ENCODE results near the gene GPBP1L1.

The GPBP1L1 gene

GRCh38 chr1:45668526-45668925 lies 17.8 kb downstream of the GPBP1L1 start:
- DNase-seq: no peak
- no peaks in the 10 kb centered on the region for H3K4me1 ChIP-seq (ENCODE audit: control insufficient read depth, insufficient read depth, low read length, poor library complexity, severe bottlenecking)
- H3K27ac ChIP-seq (ENCODE audit: insufficient read depth, low read length, poor library complexity, severe bottlenecking): no peak overlapping the region

GRCh38 chr1:45667321-45668111 lies 18.8 kb downstream of the GPBP1L1 start:
- no peaks in the 10 kb centered on the region for H3K9me3 ChIP-seq (ENCODE audit: control insufficient read depth, low read length)
- H3K36me3 ChIP-seq (ENCODE audit: control insufficient read depth, insufficient read depth, low read length): no peaks in the 10 kb centered on the region
- no peaks in the 10 kb centered on the region for H3K27me3 ChIP-seq (replicated peaks; ENCODE audit: control insufficient read depth, insufficient read depth, low read length, poor library complexity, severe bottlenecking)
- no peak for DNase-seq
- no peak overlapping the region for H3K27ac ChIP-seq (ENCODE audit: insufficient read depth, low read length, poor library complexity, severe bottlenecking)
- no peak overlapping the region for H3K4me3 ChIP-seq (ENCODE audit: insufficient read depth, low read depth, low read length, poor library complexity, severe bottlenecking)
- H3K4me1 ChIP-seq (ENCODE audit: control insufficient read depth, insufficient read depth, low read length, poor library complexity, severe bottlenecking): no peaks in the 10 kb centered on the region

More at GRCh38 chr1:45668526-45668925, 17.8 kb downstream of the GPBP1L1 start:
- no peaks in the 10 kb centered on the region for H3K36me3 ChIP-seq (ENCODE audit: control insufficient read depth, insufficient read depth, low read length)
- H3K9me3 ChIP-seq (ENCODE audit: control insufficient read depth, low read length): no peaks in the 10 kb centered on the region
- H3K4me3 ChIP-seq (ENCODE audit: insufficient read depth, low read depth, low read length, poor library complexity, severe bottlenecking): no peak overlapping the region
- no peaks in the 10 kb centered on the region for H3K27me3 ChIP-seq (replicated peaks; ENCODE audit: control insufficient read depth, insufficient read depth, low read length, poor library complexity, severe bottlenecking)

- DNase-seq: no peak
These were observed 19.5 kb downstream of the GPBP1L1 start for GRCh38 chr1:45666836-45667235.

GRCh38 chr1:45660336-45660735 lies 26.0 kb downstream of the GPBP1L1 start:
- peaks cover 50% of the 10 kb centered on the region for H3K36me3 ChIP-seq (ENCODE audit: control insufficient read depth, insufficient read depth, low read length)
- H3K27me3 ChIP-seq (replicated peaks; ENCODE audit: control insufficient read depth, insufficient read depth, low read length, poor library complexity, severe bottlenecking): no peaks in the 10 kb centered on the region
- no peak for DNase-seq
- no peak overlapping the region for H3K4me3 ChIP-seq (ENCODE audit: insufficient read depth, low read depth, low read length, poor library complexity, severe bottlenecking)
- no peaks in the 10 kb centered on the region for H3K4me1 ChIP-seq (ENCODE audit: control insufficient read depth, insufficient read depth, low read length, poor library complexity, severe bottlenecking)
- no peak overlapping the region for H3K27ac ChIP-seq (ENCODE audit: insufficient read depth, low read length, poor library complexity, severe bottlenecking)
- H3K9me3 ChIP-seq (ENCODE audit: control insufficient read depth, low read length): no peaks in the 10 kb centered on the region

More at GRCh38 chr1:45666836-45667235, 19.5 kb downstream of the GPBP1L1 start:
- H3K4me3 ChIP-seq (ENCODE audit: insufficient read depth, low read depth, low read length, poor library complexity, severe bottlenecking): no peak overlapping the region
- H3K27me3 ChIP-seq (replicated peaks; ENCODE audit: control insufficient read depth, insufficient read depth, low read length, poor library complexity, severe bottlenecking): no peaks in the 10 kb centered on the region
- H3K4me1 ChIP-seq (ENCODE audit: control insufficient read depth, insufficient read depth, low read length, poor library complexity, severe bottlenecking): no peaks in the 10 kb centered on the region
- H3K9me3 ChIP-seq (ENCODE audit: control insufficient read depth, low read length): no peaks in the 10 kb centered on the region
- H3K36me3 ChIP-seq (ENCODE audit: control insufficient read depth, insufficient read depth, low read length): no peaks in the 10 kb centered on the region
- H3K27ac ChIP-seq (ENCODE audit: insufficient read depth, low read length, poor library complexity, severe bottlenecking): no peak overlapping the region

- no peak overlapping the region for H3K27ac ChIP-seq (ENCODE audit: insufficient read depth, low read length, poor library complexity, severe bottlenecking)
- no peak for DNase-seq
- no peaks in the 10 kb centered on the region for H3K4me1 ChIP-seq (ENCODE audit: control insufficient read depth, insufficient read depth, low read length, poor library complexity, severe bottlenecking)
- H3K36me3 ChIP-seq (ENCODE audit: control insufficient read depth, insufficient read depth, low read length): peaks cover 61% of the 10 kb centered on the region
- no peaks in the 10 kb centered on the region for H3K27me3 ChIP-seq (replicated peaks; ENCODE audit: control insufficient read depth, insufficient read depth, low read length, poor library complexity, severe bottlenecking)
- H3K9me3 ChIP-seq (ENCODE audit: control insufficient read depth, low read length): no peaks in the 10 kb centered on the region
- H3K4me3 ChIP-seq (ENCODE audit: insufficient read depth, low read depth, low read length, poor library complexity, severe bottlenecking): no peak overlapping the region
These were observed 27.1 kb downstream of the GPBP1L1 start for GRCh38 chr1:45659222-45659621.

- no peak for DNase-seq
- no peaks in the 10 kb centered on the region for H3K9me3 ChIP-seq (ENCODE audit: control insufficient read depth, low read length)
- H3K27ac ChIP-seq (ENCODE audit: insufficient read depth, low read length, poor library complexity, severe bottlenecking): no peak overlapping the region
- H3K4me1 ChIP-seq (ENCODE audit: control insufficient read depth, insufficient read depth, low read length, poor library complexity, severe bottlenecking): no peaks in the 10 kb centered on the region
- H3K27me3 ChIP-seq (replicated peaks; ENCODE audit: control insufficient read depth, insufficient read depth, low read length, poor library complexity, severe bottlenecking): no peaks in the 10 kb centered on the region
- peaks cover 68% of the 10 kb centered on the region for H3K36me3 ChIP-seq (ENCODE audit: control insufficient read depth, insufficient read depth, low read length)
- H3K4me3 ChIP-seq (ENCODE audit: insufficient read depth, low read depth, low read length, poor library complexity, severe bottlenecking): no peak overlapping the region
These were observed 28.2 kb downstream of the GPBP1L1 start for GRCh38 chr1:45658171-45658570.

- no peak for DNase-seq
- no peak overlapping the region for H3K4me3 ChIP-seq (ENCODE audit: insufficient read depth, low read depth, low read length, poor library complexity, severe bottlenecking)
- H3K9me3 ChIP-seq (ENCODE audit: control insufficient read depth, low read length): no peaks in the 10 kb centered on the region
- no peaks in the 10 kb centered on the region for H3K4me1 ChIP-seq (ENCODE audit: control insufficient read depth, insufficient read depth, low read length, poor library complexity, severe bottlenecking)
- H3K27ac ChIP-seq (ENCODE audit: insufficient read depth, low read length, poor library complexity, severe bottlenecking): no peak overlapping the region
- no peaks in the 10 kb centered on the region for H3K27me3 ChIP-seq (replicated peaks; ENCODE audit: control insufficient read depth, insufficient read depth, low read length, poor library complexity, severe bottlenecking)
- H3K36me3 ChIP-seq (ENCODE audit: control insufficient read depth, insufficient read depth, low read length): peaks cover 78% of the 10 kb centered on the region
These were observed 29.6 kb downstream of the GPBP1L1 start for GRCh38 chr1:45656573-45657226.

GRCh38 chr1:45654540-45655280 lies 31.6 kb downstream of the GPBP1L1 start:
- H3K27me3 ChIP-seq (replicated peaks; ENCODE audit: control insufficient read depth, insufficient read depth, low read length, poor library complexity, severe bottlenecking): no peaks in the 10 kb centered on the region
- no peaks in the 10 kb centered on the region for H3K9me3 ChIP-seq (ENCODE audit: control insufficient read depth, low read length)
- peaks cover 85% of the 10 kb centered on the region for H3K36me3 ChIP-seq (ENCODE audit: control insufficient read depth, insufficient read depth, low read length)
- no peak overlapping the region for H3K27ac ChIP-seq (ENCODE audit: insufficient read depth, low read length, poor library complexity, severe bottlenecking)
- no peak for DNase-seq
- no peaks in the 10 kb centered on the region for H3K4me1 ChIP-seq (ENCODE audit: control insufficient read depth, insufficient read depth, low read length, poor library complexity, severe bottlenecking)
- no peak overlapping the region for H3K4me3 ChIP-seq (ENCODE audit: insufficient read depth, low read depth, low read length, poor library complexity, severe bottlenecking)

GRCh38 chr1:45647248-45648021 lies 38.9 kb downstream of the GPBP1L1 start:
- peaks cover 55% of the 10 kb centered on the region for H3K36me3 ChIP-seq (ENCODE audit: control insufficient read depth, insufficient read depth, low read length)
- H3K27ac ChIP-seq (ENCODE audit: insufficient read depth, low read length, poor library complexity, severe bottlenecking): no peak overlapping the region

More at GRCh38 chr1:45647248-45648021, 38.9 kb downstream of the GPBP1L1 start:
- no peak for DNase-seq
- Histone ChIP-seq H3K4me3 (ENCODE audit: insufficient read depth, low read depth, low read length, poor library complexity, severe bottlenecking) (no peak overlapping the region), H3K27me3 (replicated peaks; ENCODE audit: control insufficient read depth, insufficient read depth, low read length, poor library complexity, severe bottlenecking) (no peaks in the 10 kb centered on the region), H3K9me3 (ENCODE audit: control insufficient read depth, low read length) (no peaks in the 10 kb centered on the region), H3K4me1 (ENCODE audit: control insufficient read depth, insufficient read depth, low read length, poor library complexity, severe bottlenecking) (no peaks in the 10 kb centered on the region)
